ENCODE data around the gene DNASE1L3.

DNASE1L3 gene

DNA sequence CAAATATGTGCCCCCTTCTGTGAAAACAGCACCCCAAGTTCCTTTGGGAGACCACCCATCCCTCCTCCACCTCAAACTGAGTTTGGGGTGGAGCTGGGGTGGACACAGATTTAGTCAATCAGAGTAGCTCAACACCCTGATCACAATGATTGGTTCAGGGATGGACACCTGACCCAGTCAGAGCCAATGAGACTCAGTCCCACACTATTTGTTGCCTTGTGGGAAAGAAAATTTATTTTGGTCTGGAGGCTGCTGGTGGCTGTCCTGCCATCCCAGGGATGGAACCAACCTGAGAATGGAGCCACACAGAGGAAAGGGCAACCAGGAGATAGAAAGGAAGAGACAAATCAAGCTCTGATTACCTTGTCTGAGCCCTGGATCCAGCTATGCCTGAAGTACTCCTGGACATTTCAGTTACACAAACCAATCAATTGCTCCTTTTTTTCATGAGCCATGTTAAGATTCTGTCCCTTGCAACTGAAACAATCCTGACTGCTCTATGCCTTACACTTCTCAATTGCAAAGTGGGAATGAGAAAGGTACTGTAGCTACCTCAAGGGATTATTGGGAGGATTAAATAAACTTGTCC, 10.6 kb downstream of the DNASE1L3 start:
- ChIA-PET POLR2A (interaction anchor here (1.8 kb wide), 1 partner anchor 106 kb away, joined by 5 read pairs; the partner anchor contains the start of genes HTD2 and RPP14), CTCF (no interaction called here)
- no peak for DNase-seq (ENCODE audit: extremely low spot score)
- TF ChIP-seq FOXA1 (IDR thresholded peaks at IDR 0.05), result no peak
- no peak for TF ChIP-seq SP1 (IDR thresholded peaks at IDR 0.05)
- TF ChIP-seq ARNT (IDR thresholded peaks at IDR 0.05), result no peak
- no peak for TF ChIP-seq SUZ12 (IDR thresholded peaks at IDR 0.05)
- TF ChIP-seq, protein P1, sequence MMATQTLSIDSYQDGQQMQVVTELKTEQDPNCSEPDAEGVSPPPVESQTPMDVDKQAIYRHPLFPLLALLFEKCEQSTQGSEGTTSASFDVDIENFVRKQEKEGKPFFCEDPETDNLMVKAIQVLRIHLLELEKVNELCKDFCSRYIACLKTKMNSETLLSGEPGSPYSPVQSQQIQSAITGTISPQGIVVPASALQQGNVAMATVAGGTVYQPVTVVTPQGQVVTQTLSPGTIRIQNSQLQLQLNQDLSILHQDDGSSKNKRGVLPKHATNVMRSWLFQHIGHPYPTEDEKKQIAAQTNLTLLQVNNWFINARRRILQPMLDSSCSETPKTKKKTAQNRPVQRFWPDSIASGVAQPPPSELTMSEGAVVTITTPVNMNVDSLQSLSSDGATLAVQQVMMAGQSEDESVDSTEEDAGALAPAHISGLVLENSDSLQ (IDR thresholded peaks at IDR 0.05), result no peak
- TF ChIP-seq ZNF384 (IDR thresholded peaks at IDR 0.05), result no peak
- TF ChIP-seq NFRKB (IDR thresholded peaks at IDR 0.05), result no peak
- no peak for TF ChIP-seq L3MBTL2 (conservative IDR thresholded peaks at IDR 0.05)
- no peak for TF ChIP-seq ELF4 (IDR thresholded peaks at IDR 0.05)
- TF ChIP-seq CTBP1 (IDR thresholded peaks at IDR 0.05; ENCODE audit: borderline replicate concordance), result no peak
- TF ChIP-seq BHLHE40 (IDR thresholded peaks at IDR 0.05; ENCODE audit: borderline replicate concordance), result no peak

DNA sequence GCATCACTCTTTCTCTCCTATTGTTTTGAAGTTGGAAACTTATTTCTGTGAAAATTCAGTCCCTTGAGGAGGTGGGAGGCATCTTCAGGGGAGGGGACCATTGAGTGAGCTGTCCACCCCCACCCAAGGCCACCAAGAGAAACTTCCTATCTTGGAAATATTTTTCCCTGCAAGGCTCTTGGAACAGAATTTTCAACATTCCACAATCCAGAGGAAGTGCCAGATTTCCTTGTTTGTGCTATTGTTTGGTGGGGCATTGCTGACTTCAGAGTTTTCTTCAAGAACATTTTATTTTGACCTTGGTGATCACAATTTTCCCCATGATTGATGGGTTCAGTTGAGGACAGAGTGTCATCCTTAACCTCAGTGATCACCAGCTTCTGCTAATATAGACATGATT, 12.0 kb downstream of the DNASE1L3 start:
- TF ChIP-seq, protein P1 (IDR thresholded peaks at IDR 0.05), result no peak
- TF ChIP-seq FOXK2 (IDR thresholded peaks at IDR 0.05) (no peak), CTBP1 (IDR thresholded peaks at IDR 0.05; ENCODE audit: borderline replicate concordance) (no peak), TARDBP (IDR thresholded peaks at IDR 0.05) (no peak), LEF1 (IDR thresholded peaks at IDR 0.05; ENCODE audit: borderline replicate concordance) (no peak), FOXM1 (IDR thresholded peaks at IDR 0.05; ENCODE audit: borderline replicate concordance) (no peak), FOXA1 (IDR thresholded peaks at IDR 0.05) (no peak), SP1 (IDR thresholded peaks at IDR 0.05) (no peak)
- ChIA-PET CTCF (interaction anchor here (0.6 kb wide), 1 partner anchor 97 kb away, joined by 3 read pairs; no protein-coding TSS in a partner anchor), POLR2A (no interaction called here)
- no peak for DNase-seq (ENCODE audit: extremely low spot score)

DNA sequence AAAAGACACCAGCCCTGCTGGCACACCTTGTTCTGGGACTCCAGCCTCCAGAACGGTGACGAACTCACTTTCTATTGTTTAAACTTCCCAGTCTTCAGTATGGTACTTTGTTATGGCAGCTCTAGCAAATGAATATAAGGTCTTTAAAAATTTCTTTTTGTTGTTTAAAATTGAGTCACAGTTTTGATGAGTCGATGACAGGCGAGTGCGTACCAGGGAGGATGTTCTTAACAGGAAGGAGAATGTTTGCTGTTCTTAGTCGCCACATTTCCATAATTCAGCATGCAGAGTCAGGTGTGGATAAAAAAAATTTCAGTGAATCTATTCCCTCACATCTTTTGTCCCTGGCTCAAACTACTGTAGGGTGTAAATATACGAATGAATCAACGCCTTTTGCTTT, 12.4 kb downstream of the DNASE1L3 start:
- CTCF ChIA-PET, result no interaction called here
- POLR2A ChIA-PET, result no interaction called here

DNA sequence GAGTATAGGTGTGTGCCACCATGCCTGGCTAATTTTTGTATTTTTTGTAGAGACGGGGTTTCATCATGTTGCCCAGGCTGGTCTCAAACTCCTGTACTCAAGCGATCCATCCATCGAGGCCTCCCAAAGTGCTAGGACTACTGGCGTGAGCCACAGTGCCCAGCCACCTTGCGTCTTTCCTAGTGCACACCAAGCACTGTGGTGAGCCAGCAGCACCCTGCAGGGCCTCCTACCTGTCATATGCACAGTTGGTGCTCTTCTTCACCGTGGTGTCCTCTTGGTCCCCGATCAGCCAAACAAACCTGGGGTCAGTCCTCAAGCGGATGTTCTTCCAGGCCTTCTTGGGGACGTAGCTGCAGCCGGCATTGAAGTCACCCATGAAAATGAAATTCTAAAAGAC, 13.2 kb downstream of the DNASE1L3 start:
- DNase-seq (ENCODE audit: extremely low spot score), result no peak
- CTCF ChIA-PET, result no interaction called here
- POLR2A ChIA-PET, result no interaction called here
- TF ChIP-seq SP1 (IDR thresholded peaks at IDR 0.05) (no peak), CTBP1 (IDR thresholded peaks at IDR 0.05; ENCODE audit: borderline replicate concordance) (no peak), TARDBP (IDR thresholded peaks at IDR 0.05) (no peak), HDGF (IDR thresholded peaks at IDR 0.05; ENCODE audit: borderline replicate concordance) (no peak)

More for the DNA sequence above, 12.4 kb downstream of the DNASE1L3 start:
- no peak for TF ChIP-seq LEF1 (IDR thresholded peaks at IDR 0.05; ENCODE audit: borderline replicate concordance)
- no peak for TF ChIP-seq HDGF (IDR thresholded peaks at IDR 0.05; ENCODE audit: borderline replicate concordance)
- no peak for TF ChIP-seq ZNF384 (IDR thresholded peaks at IDR 0.05)
- no peak for TF ChIP-seq SP1 (IDR thresholded peaks at IDR 0.05)
- TF ChIP-seq FOXA1 (IDR thresholded peaks at IDR 0.05), result no peak
- TF ChIP-seq TARDBP (IDR thresholded peaks at IDR 0.05), result no peak
- no peak for TF ChIP-seq ELF4 (IDR thresholded peaks at IDR 0.05)
- TF ChIP-seq FOXM1 (IDR thresholded peaks at IDR 0.05; ENCODE audit: borderline replicate concordance), result no peak
- TF ChIP-seq L3MBTL2 (conservative IDR thresholded peaks at IDR 0.05), result no peak
- no peak for TF ChIP-seq ARNT (IDR thresholded peaks at IDR 0.05)
- DNase-seq (ENCODE audit: extremely low spot score), result no peak

DNA sequence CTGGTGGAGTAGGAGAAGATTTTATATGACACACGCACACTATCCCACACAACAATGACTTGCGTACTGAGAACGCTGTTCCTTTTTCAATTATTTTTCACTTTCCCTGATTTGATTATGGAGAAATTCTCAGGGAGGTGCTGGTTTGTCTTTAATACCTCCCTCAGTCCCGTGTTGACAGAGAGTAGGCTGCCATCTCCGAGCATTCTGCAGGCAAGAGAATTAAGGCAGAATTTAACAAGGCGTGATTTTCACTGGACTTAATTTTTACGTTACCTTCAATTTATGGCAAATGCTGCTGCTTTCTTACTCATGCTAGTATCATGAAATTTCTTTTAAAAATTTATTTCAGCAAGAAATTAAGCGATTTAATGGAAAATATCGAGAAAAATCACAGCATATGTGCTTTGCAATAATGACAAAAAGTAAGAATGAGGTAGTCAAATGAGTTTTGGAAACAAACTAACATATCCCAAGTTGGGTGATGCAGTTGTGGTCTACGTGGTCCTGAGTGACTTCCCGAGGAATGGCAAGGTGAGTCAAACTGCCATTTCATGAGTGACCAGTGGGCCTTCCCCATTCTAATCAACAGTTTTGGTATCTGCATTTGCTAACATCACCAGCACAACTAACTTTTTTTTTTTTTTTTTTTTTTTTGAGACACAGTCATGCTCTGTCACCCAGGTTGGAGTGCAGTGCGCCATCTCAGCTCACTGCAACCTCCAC, 16.9 kb downstream of the DNASE1L3 start:
- ChIA-PET CTCF (no interaction called here), POLR2A (no interaction called here)
- TF ChIP-seq ZNF384 (IDR thresholded peaks at IDR 0.05), result no peak
- TF ChIP-seq LEF1 (IDR thresholded peaks at IDR 0.05; ENCODE audit: borderline replicate concordance), result no peak
- no peak for TF ChIP-seq L3MBTL2 (conservative IDR thresholded peaks at IDR 0.05)
- no peak for TF ChIP-seq HDGF (IDR thresholded peaks at IDR 0.05; ENCODE audit: borderline replicate concordance)
- no peak for TF ChIP-seq SUZ12 (IDR thresholded peaks at IDR 0.05)
- TF ChIP-seq NFRKB (IDR thresholded peaks at IDR 0.05), result no peak
- TF ChIP-seq BHLHE40 (IDR thresholded peaks at IDR 0.05; ENCODE audit: borderline replicate concordance), result no peak
- TF ChIP-seq ARNT (IDR thresholded peaks at IDR 0.05), result no peak
- no peak for TF ChIP-seq FOXK2 (IDR thresholded peaks at IDR 0.05)
- no peak for TF ChIP-seq ELF4 (IDR thresholded peaks at IDR 0.05)
- no peak for TF ChIP-seq CTBP1 (IDR thresholded peaks at IDR 0.05; ENCODE audit: borderline replicate concordance)
- no peak for TF ChIP-seq TARDBP (IDR thresholded peaks at IDR 0.05)
- no peak for TF ChIP-seq FOXM1 (IDR thresholded peaks at IDR 0.05; ENCODE audit: borderline replicate concordance)
- TF ChIP-seq SP1 (IDR thresholded peaks at IDR 0.05), result no peak
- TF ChIP-seq, protein P1 (IDR thresholded peaks at IDR 0.05), result no peak
- no peak for TF ChIP-seq FOXA1 (IDR thresholded peaks at IDR 0.05)
- no peak for DNase-seq (ENCODE audit: extremely low spot score)

DNA sequence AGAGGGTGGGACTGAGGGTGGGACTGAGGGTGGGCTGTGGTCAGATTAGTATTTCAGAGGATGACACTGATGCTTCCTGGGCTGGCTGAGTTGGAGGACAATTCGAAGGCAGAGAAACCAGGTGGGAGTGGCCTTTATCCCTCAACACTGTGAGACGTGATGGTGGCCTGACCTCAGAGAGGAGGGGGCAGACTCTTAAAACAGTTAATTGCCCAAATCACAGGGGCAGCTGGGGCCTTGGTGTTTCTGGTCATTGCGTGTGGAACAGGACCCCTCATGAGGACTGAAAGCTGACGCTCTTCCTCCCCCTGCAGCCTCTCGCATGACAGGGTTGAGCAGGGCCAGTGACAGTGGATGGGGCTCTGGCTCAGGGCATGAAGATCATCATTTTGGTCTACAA, 18.7 kb downstream of the DNASE1L3 start:
- ChIA-PET CTCF (no interaction called here), POLR2A (no interaction called here)
- DNase-seq (ENCODE audit: extremely low spot score), result no peak
- TF ChIP-seq FOXA1 (IDR thresholded peaks at IDR 0.05) (no peak), SUZ12 (IDR thresholded peaks at IDR 0.05) (no peak), LEF1 (IDR thresholded peaks at IDR 0.05; ENCODE audit: borderline replicate concordance) (no peak), TARDBP (IDR thresholded peaks at IDR 0.05) (no peak), ELF4 (IDR thresholded peaks at IDR 0.05) (no peak), HDGF (IDR thresholded peaks at IDR 0.05; ENCODE audit: borderline replicate concordance) (no peak), ARNT (IDR thresholded peaks at IDR 0.05) (no peak), L3MBTL2 (conservative IDR thresholded peaks at IDR 0.05) (no peak), BHLHE40 (IDR thresholded peaks at IDR 0.05; ENCODE audit: borderline replicate concordance) (no peak)
